A673 (cell line): ENCODE results near the gene USP35. TPM values are rescaled to one million over a fixed set of nuclear protein-coding genes. Genes with fewer than 3 reads are reported as not detected.
"Not testable (repeated sequence)": the region's sequence is repeated elsewhere in the genome, so short reads cannot be mapped to it uniquely, and the experiment has no call there.

ENCODE experiments used
- BruUV-seq: library from RNA; stranded (reverse); fragments of 400-500 nt; replicated peaks from 2 replicates; lab custom pipeline; 2021; lab: Mats Ljungman, UMichigan
- CTCF ChIA-PET: fragments of 300-600 bp; sonication (Branson Sonifier 250); formaldehyde crosslinking; loops from one replicate; lab custom pipeline; 2022; ENCODE audit warnings: antibody characterized with exemption; lab: Charles Lee
- POLR2A ChIA-PET: fragments of 300-600 bp; sonication (Branson Sonifier 250); formaldehyde crosslinking; loops from one replicate; lab custom pipeline; 2022; ENCODE audit warnings: antibody characterized with exemption; ENCODE audit not compliant: low non-redundant PET; lab: Charles Lee
- DNase-seq: peaks from one replicate; pipeline ENCODE4 v3.0.0-alpha.2; 2015; ENCODE audit warnings: low spot score
- H3K27ac ChIP-seq: fragments of 200-600 bp; sonication (generic); 2 replicates; pipeline ENCODE4 v1.5.1; 2016; ENCODE audit warnings: mixed run types, low read depth, mild to moderate bottlenecking, mixed read lengths, antibody characterized with exemption, low read length; ENCODE audit not compliant: poor library complexity, severe bottlenecking
- H3K27me3 ChIP-seq: fragments of 200-600 bp; sonication (generic); replicated peaks from 2 replicates; pipeline ENCODE4 v1.6.1; 2017; ENCODE audit warnings: mixed run types, low read depth, mild to moderate bottlenecking, mixed read lengths, antibody characterized with exemption, low read length; ENCODE audit not compliant: insufficient read depth, poor library complexity
- H3K36me3 ChIP-seq: fragments of 200-600 bp; sonication (generic); 2 replicates; pipeline ENCODE4 v1.6.1; 2016; ENCODE audit warnings: mixed run types, mild to moderate bottlenecking, mixed read lengths, antibody characterized with exemption, low read length; ENCODE audit not compliant: insufficient read depth, poor library complexity, severe bottlenecking
- H3K4me1 ChIP-seq: fragments of 200-600 bp; sonication (generic); 2 replicates; pipeline ENCODE4 v1.6.1; 2017; ENCODE audit warnings: mixed run types, mild to moderate bottlenecking, mixed read lengths, antibody characterized with exemption, low read length; ENCODE audit not compliant: insufficient read depth, poor library complexity, severe bottlenecking
- H3K4me3 ChIP-seq: fragments of 200-600 bp; sonication (generic); 2 replicates; pipeline ENCODE4 v1.5.1; 2016; ENCODE audit warnings: low read depth, mixed run types, mild to moderate bottlenecking, mixed read lengths, low read length; ENCODE audit not compliant: poor library complexity, severe bottlenecking
- H3K9me3 ChIP-seq: fragments of 200-600 bp; sonication (generic); 2 replicates; pipeline ENCODE4 v1.6.1; 2016; ENCODE audit warnings: mixed run types, low read depth, mild to moderate bottlenecking, mixed read lengths, antibody characterized with exemption, low read length; ENCODE audit not compliant: poor library complexity, severe bottlenecking
- CTCF ChIP-seq: fragments of 300-800, 200-600 bp; sonication (generic); conservative IDR thresholded peaks from 2 replicates; pipeline ENCODE4 v1.5.1; 2017; ENCODE audit warnings: low read depth, mild to moderate bottlenecking, antibody characterized with exemption, low read length, moderate library complexity, mixed read lengths
- EZH2 ChIP-seq: fragments of 200-600 bp; sonication (generic); IDR thresholded peaks from 2 replicates; pipeline ENCODE4 v1.6.1; 2017; ENCODE audit warnings: borderline replicate concordance, low read depth, mild to moderate bottlenecking, mixed read lengths, antibody characterized with exemption, low read length; ENCODE audit not compliant: poor library complexity, severe bottlenecking
- intact Hi-C: fragments of 100-400 bp; cut with micrococcal nuclease; formaldehyde crosslinking; loops from one replicate; pipeline ENCODE4 v1.10.0; 2022; ENCODE audit not compliant: unreplicated experiment
- total RNA-seq: library from RNA; stranded (reverse); gene quantifications from 2 replicates; pipeline ENCODE4 v1.2.3, GENCODE V29; 2021

Gene USP35
- total RNA-seq, 1 experiment from 2014 or later: 4.8 TPM

GRCh38 chr11:78220218-78221157 lies 31.8 kb downstream of the USP35 start:
- DNase-seq: no peak
- Histone ChIP-seq H3K9me3 (no peaks in the 10 kb centered on the region), H3K27ac (no peak overlapping the region), H3K4me3 (no peak overlapping the region), H3K27me3 (no peaks in the 10 kb centered on the region), H3K36me3 (no peaks in the 10 kb centered on the region), H3K4me1 (no peaks in the 10 kb centered on the region)
- POLR2A ChIA-PET: no interaction called here
- CTCF ChIA-PET: no interaction called here
- no TSS peak for BruUV-seq
- TF ChIP-seq CTCF (no peak), EZH2 (no peak)
- intact Hi-C loops: no loop called here

- ChIA-PET POLR2A (no interaction called here), CTCF (no interaction called here)
- Histone ChIP-seq H3K9me3 (no peaks in the 10 kb centered on the region), H3K27me3 (no peaks in the 10 kb centered on the region), H3K4me1 (no peaks in the 10 kb centered on the region), H3K4me3 (no peak overlapping the region), H3K27ac (no peak overlapping the region), H3K36me3 (no peaks in the 10 kb centered on the region)
- no TSS peak for BruUV-seq
- TF ChIP-seq EZH2: no peak
- no peak for TF ChIP-seq CTCF
- no peak for DNase-seq
- intact Hi-C loops: no loop called here
Measured at GRCh38 chr11:78221396-78222315, 32.9 kb downstream of the USP35 start.

GRCh38 chr11:78222726-78223125 lies 34.0 kb downstream of the USP35 start:
- H3K36me3 ChIP-seq, H3K9me3 ChIP-seq, DNase-seq, CTCF ChIA-PET, H3K4me1 ChIP-seq, H3K27ac ChIP-seq, BruUV-seq, H3K27me3 ChIP-seq, intact Hi-C loops, H3K4me3 ChIP-seq, POLR2A ChIA-PET: not testable (repeated sequence)
